SK-N-SH treated with all-trans-retinoic acid at 6 μM for 48 hours (cell line): ENCODE results near the gene ZMYND19.

Experiments used
- ATAC-seq: fragments of 200-7000 bp; cut with Tn5 transposase; 3 replicates; pipeline ENCODE4 v1.9.1; 2020; ENCODE audit warnings: mild to moderate bottlenecking, moderate library complexity
- CREB5 ChIP-seq: fragments of 250-450 bp; sonication (Bioruptor Pico); IDR thresholded peaks from 2 replicates; pipeline ENCODE4 v1.5.1; 2020; ENCODE audit warnings: low read depth, mild to moderate bottlenecking, moderate library complexity
- CSDC2 ChIP-seq: fragments of 250-450 bp; sonication (Bioruptor Pico); IDR thresholded peaks from 2 replicates; pipeline ENCODE4 v1.5.0; 2020; ENCODE audit warnings: mild to moderate bottlenecking, moderate library complexity
- CSRNP3 ChIP-seq: fragments of 250-450 bp; sonication (Bioruptor Pico); IDR thresholded peaks from 2 replicates; pipeline ENCODE4 v1.5.1; 2021; ENCODE audit warnings: mild to moderate bottlenecking, moderate library complexity
- ESRRG ChIP-seq: fragments of 250-450 bp; sonication (Bioruptor Pico); IDR thresholded peaks from 2 replicates; pipeline ENCODE4 v1.6.1; 2021; ENCODE audit warnings: mild to moderate bottlenecking
- GLIS3 ChIP-seq: fragments of 250-450 bp; sonication (Bioruptor Pico); IDR thresholded peaks from 2 replicates; pipeline ENCODE4 v1.5.0; 2020; ENCODE audit warnings: mild to moderate bottlenecking, moderate library complexity
- ISL1 ChIP-seq: fragments of 250-450 bp; sonication (Bioruptor Pico); IDR thresholded peaks from 2 replicates; pipeline ENCODE4 v2.1.2; 2022; ENCODE audit warnings: mild to moderate bottlenecking, moderate library complexity
- OSR1 ChIP-seq: fragments of 250-450 bp; sonication (Bioruptor Pico); IDR thresholded peaks from 2 replicates; pipeline ENCODE4 v1.8.0; 2022; ENCODE audit warnings: moderate library complexity, mild to moderate bottlenecking, inconsistent platforms
- POU6F1 ChIP-seq: fragments of 250-450 bp; sonication (Bioruptor Pico); IDR thresholded peaks from 2 replicates; pipeline ENCODE4 v1.8.0; 2021; ENCODE audit warnings: low read depth, mild to moderate bottlenecking, moderate library complexity, borderline replicate concordance
- PPARA ChIP-seq: fragments of 250-450 bp; sonication (Bioruptor Pico); IDR thresholded peaks from 2 replicates; pipeline ENCODE4 v1.5.0; 2020; ENCODE audit warnings: mild to moderate bottlenecking, borderline replicate concordance
- RARB ChIP-seq: fragments of 250-450 bp; sonication (Bioruptor Pico); IDR thresholded peaks from 2 replicates; pipeline ENCODE4 v1.8.0; 2021; ENCODE audit warnings: mild to moderate bottlenecking, moderate library complexity
- SNAI2 ChIP-seq: fragments of 250-450 bp; sonication (Bioruptor Pico); IDR thresholded peaks from 2 replicates; pipeline ENCODE4 v1.5.0; 2020; ENCODE audit warnings: mild to moderate bottlenecking, moderate library complexity
- TOX ChIP-seq: fragments of 250-450 bp; sonication (Bioruptor Pico); IDR thresholded peaks from 2 replicates; pipeline ENCODE4 v1.8.0; 2021; ENCODE audit warnings: mild to moderate bottlenecking, moderate library complexity, borderline replicate concordance
- TSHZ2 ChIP-seq: fragments of 250-450 bp; sonication (Bioruptor Pico); IDR thresholded peaks from 2 replicates; pipeline ENCODE4 v1.5.0; 2020; ENCODE audit warnings: mild to moderate bottlenecking, moderate library complexity
- ZC3H10 ChIP-seq: fragments of 250-450 bp; sonication (Bioruptor Pico); IDR thresholded peaks from 2 replicates; pipeline ENCODE4 v1.5.1; 2021; ENCODE audit warnings: mild to moderate bottlenecking, moderate library complexity
- ZFP3 ChIP-seq: fragments of 250-450 bp; sonication (Bioruptor Pico); IDR thresholded peaks from 2 replicates; pipeline ENCODE4 v1.5.0; 2020; ENCODE audit warnings: mild to moderate bottlenecking, moderate library complexity
- ZNF565 ChIP-seq: fragments of 450-650 bp; formaldehyde crosslinking; conservative IDR thresholded peaks from 2 replicates; pipeline ENCODE4 v1.5.0; 2020; ENCODE audit warnings: low read depth, mild to moderate bottlenecking, moderate library complexity
- ZNF70 ChIP-seq: fragments of 450-650 bp; formaldehyde crosslinking; IDR thresholded peaks from 2 replicates; pipeline ENCODE4 v1.5.0; 2020; ENCODE audit warnings: mild to moderate bottlenecking, moderate library complexity
- ZNF8 ChIP-seq: fragments of 450-650 bp; formaldehyde crosslinking; IDR thresholded peaks from 2 replicates; pipeline ENCODE4 v1.5.0; 2020; ENCODE audit warnings: mild to moderate bottlenecking, moderate library complexity
- TF ChIP-seq, protein P1 (sequence below): fragments of 250-450 bp; sonication (Bioruptor Pico); IDR thresholded peaks from 2 replicates; pipeline ENCODE4 v1.8.0; 2020; ENCODE audit warnings: mild to moderate bottlenecking, moderate library complexity, borderline replicate concordance

The ZMYND19 gene

GRCh38 chr9:137547687-137548543, 42.4 kb downstream of the ZMYND19 start:
- TF ChIP-seq ZFP3 (no peak), GLIS3 (CRISPR knock-in tag) (no peak)
- TF ChIP-seq, all 23 proteins: peak for 0
- no peak for ATAC-seq

DNA sequence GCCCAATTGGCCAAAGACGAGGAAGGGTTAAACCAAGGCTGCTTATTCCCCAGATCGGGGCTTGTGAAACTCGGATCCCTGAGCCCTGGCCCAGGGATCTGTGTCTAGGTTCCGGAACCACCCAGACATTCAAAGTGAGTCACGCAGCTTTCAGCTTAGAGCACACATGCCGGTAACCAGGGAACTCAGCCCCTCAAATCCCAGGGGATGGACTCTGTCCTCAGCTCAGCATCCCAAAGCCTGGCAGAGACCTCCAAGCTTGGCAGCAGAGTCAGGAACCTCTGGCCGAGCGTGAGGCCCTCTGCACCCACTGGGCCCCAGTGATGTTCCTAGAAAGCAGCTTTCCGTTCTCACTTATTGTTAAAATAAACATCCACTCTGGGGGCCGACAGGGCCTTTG, 45.2 kb downstream of the ZMYND19 start:
- ATAC-seq: no peak
- no peak for TF ChIP-seq CSRNP3 (CRISPR knock-in tag)
- TF ChIP-seq ZNF70 (CRISPR knock-in tag): no peak

DNA sequence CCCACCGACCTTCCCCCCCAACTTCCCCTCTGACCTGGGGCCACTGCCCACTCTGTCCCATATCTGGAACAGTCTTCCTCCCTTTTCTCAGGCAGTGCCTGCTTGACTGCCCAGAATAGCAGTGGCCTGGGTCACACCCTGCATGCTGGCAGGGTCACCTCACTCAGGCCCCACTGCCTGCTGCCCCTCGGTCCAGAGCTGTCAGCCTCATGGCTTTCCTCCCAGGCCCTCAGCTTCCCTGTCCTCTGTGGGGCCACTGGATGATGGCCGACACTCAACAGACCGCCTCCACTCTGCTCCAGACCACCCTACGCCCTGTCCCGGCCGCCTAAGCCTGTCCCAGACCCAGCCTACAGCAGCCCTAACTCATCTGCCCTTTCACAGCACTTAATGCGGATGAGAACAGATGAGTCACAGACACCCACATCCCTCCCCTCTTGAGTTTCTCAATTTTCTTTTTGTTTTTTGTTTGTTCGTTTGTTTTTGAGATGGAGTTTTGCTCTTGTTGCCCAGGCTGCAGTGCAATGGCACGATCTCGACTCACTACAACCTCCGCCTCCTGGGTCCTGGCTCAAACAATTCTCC, 46.0 kb downstream of the ZMYND19 start:
- no peak for ATAC-seq
- no peak for TF ChIP-seq POU6F1 (CRISPR knock-in tag)
- no peak for TF ChIP-seq ZC3H10 (CRISPR knock-in tag)
- no peak for TF ChIP-seq PPARA (CRISPR knock-in tag)
- TF ChIP-seq, protein P1, sequence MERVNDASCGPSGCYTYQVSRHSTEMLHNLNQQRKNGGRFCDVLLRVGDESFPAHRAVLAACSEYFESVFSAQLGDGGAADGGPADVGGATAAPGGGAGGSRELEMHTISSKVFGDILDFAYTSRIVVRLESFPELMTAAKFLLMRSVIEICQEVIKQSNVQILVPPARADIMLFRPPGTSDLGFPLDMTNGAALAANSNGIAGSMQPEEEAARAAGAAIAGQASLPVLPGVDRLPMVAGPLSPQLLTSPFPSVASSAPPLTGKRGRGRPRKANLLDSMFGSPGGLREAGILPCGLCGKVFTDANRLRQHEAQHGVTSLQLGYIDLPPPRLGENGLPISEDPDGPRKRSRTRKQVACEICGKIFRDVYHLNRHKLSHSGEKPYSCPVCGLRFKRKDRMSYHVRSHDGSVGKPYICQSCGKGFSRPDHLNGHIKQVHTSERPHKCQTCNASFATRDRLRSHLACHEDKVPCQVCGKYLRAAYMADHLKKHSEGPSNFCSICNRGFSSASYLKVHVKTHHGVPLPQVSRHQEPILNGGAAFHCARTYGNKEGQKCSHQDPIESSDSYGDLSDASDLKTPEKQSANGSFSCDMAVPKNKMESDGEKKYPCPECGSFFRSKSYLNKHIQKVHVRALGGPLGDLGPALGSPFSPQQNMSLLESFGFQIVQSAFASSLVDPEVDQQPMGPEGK (CRISPR knock-in tag): no peak
- no peak for TF ChIP-seq CSDC2 (CRISPR knock-in tag)
- TF ChIP-seq ESRRG (CRISPR knock-in tag): no peak
- TF ChIP-seq ISL1: no peak
- no peak for TF ChIP-seq SNAI2 (CRISPR knock-in tag)
- TF ChIP-seq ZFP3: no peak
- TF ChIP-seq ZNF8 (CRISPR knock-in tag): no peak
- no peak for TF ChIP-seq GLIS3 (CRISPR knock-in tag)
- TF ChIP-seq TOX (CRISPR knock-in tag): no peak
- no peak for TF ChIP-seq RARB (CRISPR knock-in tag)
- TF ChIP-seq ZNF70 (CRISPR knock-in tag): no peak

- no peak for ATAC-seq
- TF ChIP-seq, protein P1 (CRISPR knock-in tag): no peak
- TF ChIP-seq SNAI2 (CRISPR knock-in tag) (no peak), ZNF70 (CRISPR knock-in tag) (no peak), ZNF565 (CRISPR knock-in tag) (no peak)
- TF ChIP-seq, all 23 proteins: peak for 0
Measured at GRCh38 chr9:137543237-137543963, 46.9 kb downstream of the ZMYND19 start.

DNA sequence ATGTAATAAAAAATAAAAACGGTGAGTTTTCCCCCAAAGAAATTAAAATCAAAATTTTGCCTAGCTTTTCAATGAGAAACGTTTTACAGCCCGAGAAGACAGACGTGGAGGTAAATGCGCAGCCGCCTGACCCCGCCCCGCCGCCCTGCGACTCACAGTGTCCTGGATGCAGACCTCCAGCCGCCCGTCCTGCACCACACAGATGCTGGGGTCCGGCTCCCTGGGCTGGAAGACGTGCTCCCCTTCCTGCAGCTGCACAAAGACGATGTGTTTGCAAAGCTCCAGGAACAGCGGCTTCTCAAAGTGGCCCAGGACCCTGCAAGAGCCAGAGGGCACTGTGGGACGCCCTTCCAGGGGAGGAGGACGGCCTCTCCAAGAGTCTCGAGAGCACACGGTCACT, 47.8 kb downstream of the ZMYND19 start:
- no peak for ATAC-seq
- no peak for TF ChIP-seq CSRNP3 (CRISPR knock-in tag)
- no peak for TF ChIP-seq ZNF70 (CRISPR knock-in tag)
- no peak for TF ChIP-seq ZC3H10 (CRISPR knock-in tag)
- TF ChIP-seq OSR1: no peak
- no peak for TF ChIP-seq CREB5 (CRISPR knock-in tag)
- no peak for TF ChIP-seq GLIS3 (CRISPR knock-in tag)
- no peak for TF ChIP-seq ISL1
- TF ChIP-seq TSHZ2 (CRISPR knock-in tag): no peak
- TF ChIP-seq ZFP3: no peak
